ENCODE measurements around the gene IL1RAPL2.

- TF ChIP-seq, protein P1, sequence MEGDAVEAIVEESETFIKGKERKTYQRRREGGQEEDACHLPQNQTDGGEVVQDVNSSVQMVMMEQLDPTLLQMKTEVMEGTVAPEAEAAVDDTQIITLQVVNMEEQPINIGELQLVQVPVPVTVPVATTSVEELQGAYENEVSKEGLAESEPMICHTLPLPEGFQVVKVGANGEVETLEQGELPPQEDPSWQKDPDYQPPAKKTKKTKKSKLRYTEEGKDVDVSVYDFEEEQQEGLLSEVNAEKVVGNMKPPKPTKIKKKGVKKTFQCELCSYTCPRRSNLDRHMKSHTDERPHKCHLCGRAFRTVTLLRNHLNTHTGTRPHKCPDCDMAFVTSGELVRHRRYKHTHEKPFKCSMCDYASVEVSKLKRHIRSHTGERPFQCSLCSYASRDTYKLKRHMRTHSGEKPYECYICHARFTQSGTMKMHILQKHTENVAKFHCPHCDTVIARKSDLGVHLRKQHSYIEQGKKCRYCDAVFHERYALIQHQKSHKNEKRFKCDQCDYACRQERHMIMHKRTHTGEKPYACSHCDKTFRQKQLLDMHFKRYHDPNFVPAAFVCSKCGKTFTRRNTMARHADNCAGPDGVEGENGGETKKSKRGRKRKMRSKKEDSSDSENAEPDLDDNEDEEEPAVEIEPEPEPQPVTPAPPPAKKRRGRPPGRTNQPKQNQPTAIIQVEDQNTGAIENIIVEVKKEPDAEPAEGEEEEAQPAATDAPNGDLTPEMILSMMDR (IDR thresholded peaks at IDR 0.05; ENCODE audit: insufficient read depth, low read length, poor library complexity, severe bottlenecking), result no peak
- TF ChIP-seq EZH2phosphoT487 (conservative IDR thresholded peaks at IDR 0.05; ENCODE audit: low read length), result no peak
Measured at GRCh38 chrX:105375816-105376215, 809.8 kb downstream of the IL1RAPL2 start.

All from SU-DHL-6 (cell line).